ENCODE results near the gene CNTNAP2. TPM values are rescaled to one million over a fixed set of nuclear protein-coding genes. Genes with fewer than 3 reads are reported as not detected.

The CNTNAP2 gene
- total RNA-seq, 1 experiment from 2014 or later, result 0.03 TPM

DNA sequence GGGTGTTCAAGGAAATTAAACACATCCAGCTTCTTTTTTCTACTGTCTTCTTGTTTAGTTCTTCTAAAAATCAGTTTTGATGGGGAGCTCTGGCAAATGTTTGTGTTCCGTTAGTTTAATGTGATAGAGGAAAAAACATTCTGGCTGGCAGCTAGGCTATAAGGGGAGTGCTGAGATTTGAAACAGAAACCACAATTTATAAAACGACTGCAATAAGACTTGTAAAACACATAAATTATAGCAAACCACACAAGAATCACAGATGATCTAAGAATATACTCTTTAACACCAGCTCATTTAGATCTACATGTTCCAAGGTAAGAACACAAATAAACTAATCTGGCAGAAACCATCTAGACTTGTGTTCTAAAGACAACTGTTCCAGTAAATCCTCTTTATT lies 425.5 kb downstream of the CNTNAP2 start:
- intact Hi-C loops (cut with micrococcal nuclease; ENCODE audit: unreplicated experiment), result no loop called here
- ChIA-PET CTCF (no interaction called here), POLR2A (no interaction called here)
- no peak overlapping the region for H3K27ac ChIP-seq (ENCODE audit: low read length)
- no peak overlapping the region for H3K4me3 ChIP-seq (ENCODE audit: low read depth in 2 of 2, low read length in 2 of 2)
- DNase-seq (ENCODE audit: low read depth, low spot score) (no peak), ATAC-seq (no peak)
- no peaks in the 10 kb centered on the region for H3K27me3 ChIP-seq (ENCODE audit: control insufficient read depth, insufficient read depth, low read length)
- BruUV-seq (replicated peaks), result no TSS peak
- in situ Hi-C loops (cut with HindIII; ENCODE audit: low pct_unique_long_range_greater_than_20kb, low sequenced_read_pairs), result no loop called here
- H3K4me1 ChIP-seq (ENCODE audit: control insufficient read depth, insufficient read depth, low read length), result no peaks in the 10 kb centered on the region
- TF ChIP-seq TCF7L2 (IDR thresholded peaks at IDR 0.05; ENCODE audit: low read depth, low read length) (no peak), SIN3A (IDR thresholded peaks at IDR 0.05; ENCODE audit: borderline replicate concordance, insufficient read depth, low read depth, low read length) (no peak)
- TF ChIP-seq, protein P1, sequence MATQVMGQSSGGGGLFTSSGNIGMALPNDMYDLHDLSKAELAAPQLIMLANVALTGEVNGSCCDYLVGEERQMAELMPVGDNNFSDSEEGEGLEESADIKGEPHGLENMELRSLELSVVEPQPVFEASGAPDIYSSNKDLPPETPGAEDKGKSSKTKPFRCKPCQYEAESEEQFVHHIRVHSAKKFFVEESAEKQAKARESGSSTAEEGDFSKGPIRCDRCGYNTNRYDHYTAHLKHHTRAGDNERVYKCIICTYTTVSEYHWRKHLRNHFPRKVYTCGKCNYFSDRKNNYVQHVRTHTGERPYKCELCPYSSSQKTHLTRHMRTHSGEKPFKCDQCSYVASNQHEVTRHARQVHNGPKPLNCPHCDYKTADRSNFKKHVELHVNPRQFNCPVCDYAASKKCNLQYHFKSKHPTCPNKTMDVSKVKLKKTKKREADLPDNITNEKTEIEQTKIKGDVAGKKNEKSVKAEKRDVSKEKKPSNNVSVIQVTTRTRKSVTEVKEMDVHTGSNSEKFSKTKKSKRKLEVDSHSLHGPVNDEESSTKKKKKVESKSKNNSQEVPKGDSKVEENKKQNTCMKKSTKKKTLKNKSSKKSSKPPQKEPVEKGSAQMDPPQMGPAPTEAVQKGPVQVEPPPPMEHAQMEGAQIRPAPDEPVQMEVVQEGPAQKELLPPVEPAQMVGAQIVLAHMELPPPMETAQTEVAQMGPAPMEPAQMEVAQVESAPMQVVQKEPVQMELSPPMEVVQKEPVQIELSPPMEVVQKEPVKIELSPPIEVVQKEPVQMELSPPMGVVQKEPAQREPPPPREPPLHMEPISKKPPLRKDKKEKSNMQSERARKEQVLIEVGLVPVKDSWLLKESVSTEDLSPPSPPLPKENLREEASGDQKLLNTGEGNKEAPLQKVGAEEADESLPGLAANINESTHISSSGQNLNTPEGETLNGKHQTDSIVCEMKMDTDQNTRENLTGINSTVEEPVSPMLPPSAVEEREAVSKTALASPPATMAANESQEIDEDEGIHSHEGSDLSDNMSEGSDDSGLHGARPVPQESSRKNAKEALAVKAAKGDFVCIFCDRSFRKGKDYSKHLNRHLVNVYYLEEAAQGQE (IDR thresholded peaks at IDR 0.05; ENCODE audit: insufficient read depth in 1 of 2, low read depth in 2 of 2, low read length in 1 of 2), result no peak
- no peaks in the 10 kb centered on the region for H3K36me3 ChIP-seq (ENCODE audit: control insufficient read depth, insufficient read depth, low read length)
- H3K9me3 ChIP-seq (ENCODE audit: control insufficient read depth, insufficient read depth, low read depth, low read length), result no peaks in the 10 kb centered on the region

DNA sequence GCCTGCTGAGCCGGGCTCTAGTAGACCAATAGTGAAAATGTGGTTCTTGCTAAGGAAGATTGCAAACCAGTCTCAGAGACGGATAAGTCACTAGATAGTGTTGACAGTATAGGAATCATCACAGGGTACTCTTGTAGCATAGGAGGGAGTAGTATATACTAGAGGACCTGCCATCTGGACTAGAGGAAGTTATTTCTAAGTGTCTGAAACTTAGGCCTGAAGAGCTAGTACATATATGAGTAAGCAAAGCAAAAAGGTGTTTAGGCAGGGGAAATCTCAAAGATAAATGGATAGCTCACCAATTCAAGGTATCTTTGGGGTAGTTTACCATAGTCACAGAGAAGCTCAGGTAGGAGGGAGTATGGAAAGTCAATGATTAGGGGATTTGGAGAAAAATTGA lies 428.1 kb downstream of the CNTNAP2 start:
- H3K9me3 ChIP-seq (ENCODE audit: control insufficient read depth, insufficient read depth, low read depth, low read length), result no peaks in the 10 kb centered on the region
- no TSS peak for BruUV-seq (replicated peaks)
- ChIA-PET POLR2A (no interaction called here), CTCF (no interaction called here)
- no peak for ATAC-seq
- H3K4me1 ChIP-seq (ENCODE audit: control insufficient read depth, insufficient read depth, low read length), result no peaks in the 10 kb centered on the region
- intact Hi-C loops (cut with micrococcal nuclease; ENCODE audit: unreplicated experiment) (no loop called here), in situ Hi-C loops (cut with HindIII; ENCODE audit: low pct_unique_long_range_greater_than_20kb, low sequenced_read_pairs) (no loop called here)
- TF ChIP-seq, protein P2, sequence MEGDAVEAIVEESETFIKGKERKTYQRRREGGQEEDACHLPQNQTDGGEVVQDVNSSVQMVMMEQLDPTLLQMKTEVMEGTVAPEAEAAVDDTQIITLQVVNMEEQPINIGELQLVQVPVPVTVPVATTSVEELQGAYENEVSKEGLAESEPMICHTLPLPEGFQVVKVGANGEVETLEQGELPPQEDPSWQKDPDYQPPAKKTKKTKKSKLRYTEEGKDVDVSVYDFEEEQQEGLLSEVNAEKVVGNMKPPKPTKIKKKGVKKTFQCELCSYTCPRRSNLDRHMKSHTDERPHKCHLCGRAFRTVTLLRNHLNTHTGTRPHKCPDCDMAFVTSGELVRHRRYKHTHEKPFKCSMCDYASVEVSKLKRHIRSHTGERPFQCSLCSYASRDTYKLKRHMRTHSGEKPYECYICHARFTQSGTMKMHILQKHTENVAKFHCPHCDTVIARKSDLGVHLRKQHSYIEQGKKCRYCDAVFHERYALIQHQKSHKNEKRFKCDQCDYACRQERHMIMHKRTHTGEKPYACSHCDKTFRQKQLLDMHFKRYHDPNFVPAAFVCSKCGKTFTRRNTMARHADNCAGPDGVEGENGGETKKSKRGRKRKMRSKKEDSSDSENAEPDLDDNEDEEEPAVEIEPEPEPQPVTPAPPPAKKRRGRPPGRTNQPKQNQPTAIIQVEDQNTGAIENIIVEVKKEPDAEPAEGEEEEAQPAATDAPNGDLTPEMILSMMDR (IDR thresholded peaks at IDR 0.05), result no peak
- TF ChIP-seq SIN3A (IDR thresholded peaks at IDR 0.05; ENCODE audit: borderline replicate concordance, insufficient read depth, low read depth, low read length), result no peak
- TF ChIP-seq TCF7L2 (IDR thresholded peaks at IDR 0.05; ENCODE audit: low read depth, low read length), result no peak
- TF ChIP-seq POLR2AphosphoS5 (IDR thresholded peaks at IDR 0.05; ENCODE audit: low read depth, low read length), result no peak
- H3K27ac ChIP-seq (ENCODE audit: low read length), result no peak overlapping the region
- DNase-seq (ENCODE audit: low read depth, low spot score), result no peak
- no peaks in the 10 kb centered on the region for H3K36me3 ChIP-seq (ENCODE audit: control insufficient read depth, insufficient read depth, low read length)
- H3K4me3 ChIP-seq (ENCODE audit: low read depth in 2 of 2, low read length in 2 of 2), result no peak overlapping the region
- H3K27me3 ChIP-seq (ENCODE audit: control insufficient read depth, insufficient read depth, low read length), result no peaks in the 10 kb centered on the region

DNA sequence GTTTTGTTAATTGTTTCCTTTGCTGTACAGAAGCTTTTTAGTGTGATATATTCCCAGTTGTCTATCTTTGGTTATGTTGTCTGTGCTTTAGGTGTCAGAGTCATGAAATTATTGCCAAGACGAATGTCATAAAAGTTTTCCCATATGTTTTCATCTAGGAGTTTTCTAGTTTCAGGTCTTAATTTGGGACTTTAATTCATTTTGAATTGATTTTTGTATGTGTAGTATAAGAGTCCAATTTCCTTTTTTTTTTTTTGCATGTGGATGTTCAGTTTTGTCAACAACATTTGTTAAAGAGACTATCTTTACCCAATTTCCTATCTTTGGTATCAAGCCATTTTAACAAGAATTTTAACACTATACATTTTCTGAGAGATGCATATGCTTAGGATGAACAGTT lies 432.2 kb downstream of the CNTNAP2 start:
- TF ChIP-seq SIN3A (IDR thresholded peaks at IDR 0.05; ENCODE audit: borderline replicate concordance, insufficient read depth, low read depth, low read length) (no peak), POLR2AphosphoS5 (IDR thresholded peaks at IDR 0.05; ENCODE audit: low read depth, low read length) (no peak), TCF7L2 (IDR thresholded peaks at IDR 0.05; ENCODE audit: low read depth, low read length) (no peak)
- TF ChIP-seq, protein P2 (IDR thresholded peaks at IDR 0.05), result no peak
- TF ChIP-seq, protein P1 (IDR thresholded peaks at IDR 0.05; ENCODE audit: insufficient read depth in 1 of 2, low read depth in 2 of 2, low read length in 1 of 2), result no peak
- H3K27ac ChIP-seq (ENCODE audit: low read length), result no peak overlapping the region
- H3K36me3 ChIP-seq (ENCODE audit: control insufficient read depth, insufficient read depth, low read length), result no peaks in the 10 kb centered on the region
- BruUV-seq (replicated peaks), result no TSS peak
- DNase-seq (ENCODE audit: low read depth, low spot score) (no peak), ATAC-seq (no peak)
- in situ Hi-C loops (cut with HindIII; ENCODE audit: low pct_unique_long_range_greater_than_20kb, low sequenced_read_pairs), result no loop called here
- intact Hi-C loops (cut with micrococcal nuclease; ENCODE audit: unreplicated experiment), result no loop called here
- POLR2A ChIA-PET, result no interaction called here
- no peaks in the 10 kb centered on the region for H3K27me3 ChIP-seq (ENCODE audit: control insufficient read depth, insufficient read depth, low read length)
- H3K4me1 ChIP-seq (ENCODE audit: control insufficient read depth, insufficient read depth, low read length), result no peaks in the 10 kb centered on the region
- H3K4me3 ChIP-seq (ENCODE audit: low read depth in 2 of 2, low read length in 2 of 2), result no peak overlapping the region
- CTCF ChIA-PET, result interaction anchor here (0.6 kb wide), 1 partner anchor 856 kb away, joined by 4 read pairs; no protein-coding TSS in a partner anchor
- no peaks in the 10 kb centered on the region for H3K9me3 ChIP-seq (ENCODE audit: control insufficient read depth, insufficient read depth, low read depth, low read length)
